Keratinocyte (primary cell): ENCODE measurements around the gene ITGA3. TPM values are rescaled to one million over a fixed set of nuclear protein-coding genes. Genes with fewer than 3 reads are reported as not detected.

ENCODE experiments used
- DNase-seq: peaks from one replicate; pipeline ENCODE4 v3.0.0-alpha.2; 2011; ENCODE audit warnings: low read depth, missing footprints, low spot score
- FAIRE-seq: peaks from 2 replicates; lab custom pipeline; 2011; peaks lifted over from hg19 to GRCh38; lab: Jason Lieb, UNC
- H2AFZ ChIP-seq: 2 replicates; pipeline ENCODE4 v1.6.0; 2012; ENCODE audit warnings: low read length, control low read depth, inconsistent platforms; ENCODE audit not compliant: control insufficient read depth
- H3K27ac ChIP-seq: 2 replicates; pipeline ENCODE4 v1.5.1; 2011; ENCODE audit warnings: low read length; ENCODE audit not compliant: control insufficient read depth, insufficient read depth
- H3K27me3 ChIP-seq: 3 replicates; pipeline ENCODE4 v1.6.0; 2011; ENCODE audit warnings: low read length; ENCODE audit not compliant: control insufficient read depth, insufficient read depth; ENCODE audit errors: extremely low read depth
- H3K36me3 ChIP-seq, 2 experiments: 2 replicates in 1 of 2; 3 replicates in 1 of 2; pipeline ENCODE4 v1.5.1; 2011; ENCODE audit warnings: low read length in 2 of 2, mild to moderate bottlenecking in 1 of 2; ENCODE audit not compliant: control insufficient read depth in 2 of 2, insufficient read depth in 2 of 2; ENCODE audit errors: extremely low read depth in 1 of 2
- H3K4me1 ChIP-seq: 3 replicates; pipeline ENCODE4 v1.5.1; 2011; ENCODE audit warnings: low read length; ENCODE audit not compliant: control insufficient read depth, insufficient read depth; ENCODE audit errors: extremely low read depth
- H3K4me2 ChIP-seq: 3 replicates; pipeline ENCODE4 v1.6.0; 2011; ENCODE audit warnings: low read depth, low read length; ENCODE audit not compliant: control insufficient read depth, insufficient read depth; ENCODE audit errors: extremely low read depth
- H3K4me3 ChIP-seq, 3 experiments: fragments of 200-600 bp in 1 of 3; sonication (generic) in 1 of 3; 2 replicates in 2 of 3; 3 replicates in 1 of 3; pipeline ENCODE4 v1.5.1; 2011 to 2016; ENCODE audit warnings: low read length in 3 of 3, mild to moderate bottlenecking in 3 of 3, control low read depth in 2 of 3, inconsistent platforms in 1 of 3, low read depth in 1 of 3, mixed read lengths in 1 of 3, mixed run types in 1 of 3, moderate library complexity in 1 of 3; ENCODE audit not compliant: control insufficient read depth in 2 of 3, insufficient read depth in 2 of 3; ENCODE audit errors: extremely low read depth in 1 of 3
- H3K79me2 ChIP-seq: 2 replicates; pipeline ENCODE4 v1.6.0; 2012; ENCODE audit warnings: low read length; ENCODE audit not compliant: control insufficient read depth, insufficient read depth
- H3K9ac ChIP-seq: 3 replicates; pipeline ENCODE4 v1.6.0; 2011; ENCODE audit warnings: low read length; ENCODE audit not compliant: control insufficient read depth, insufficient read depth; ENCODE audit errors: extremely low read depth
- H3K9me1 ChIP-seq: 3 replicates; pipeline ENCODE4 v1.6.0; 2011; ENCODE audit warnings: low read length; ENCODE audit not compliant: control insufficient read depth, insufficient read depth; ENCODE audit errors: extremely low read depth
- H3K9me3 ChIP-seq: 2 replicates; pipeline ENCODE4 v1.5.1; 2012; ENCODE audit warnings: low read depth, low read length; ENCODE audit not compliant: control insufficient read depth
- H4K20me1 ChIP-seq: 3 replicates; pipeline ENCODE4 v1.6.0; 2011; ENCODE audit warnings: low read length; ENCODE audit not compliant: control insufficient read depth, insufficient read depth; ENCODE audit errors: extremely low read depth
- CTCF ChIP-seq, 3 experiments: IDR thresholded peaks in 1 of 3; conservative IDR thresholded peaks in 1 of 3; optimal IDR thresholded peaks in 1 of 3; 2 replicates in 2 of 3; 3 replicates in 1 of 3; pipeline versions ENCODE3 to v1.5.1; 2011; ENCODE audit warnings: low read length in 3 of 3, mild to moderate bottlenecking in 3 of 3, moderate library complexity in 2 of 3, control low read depth in 1 of 3, inconsistent platforms in 1 of 3; ENCODE audit not compliant: insufficient read depth in 2 of 3; ENCODE audit errors: extremely low read depth in 1 of 3
- EZH2 ChIP-seq: IDR thresholded peaks from one replicate; pipeline ENCODE4 v1.6.1; 2012; ENCODE audit warnings: inconsistent platforms, mild to moderate bottlenecking, low read length, moderate library complexity
- dilution Hi-C: fragments of 300-500 bp; cut with MboI; formaldehyde crosslinking; loops from one replicate; pipeline ENCODE4 v1.7.0; 2020; ENCODE audit warnings: low sequenced_read_pairs; ENCODE audit not compliant: extremely low pct_ligation_motif_present
- polyA plus RNA-seq, 5 experiments: library from polyadenylated mRNA; depleted of rRNA in 3 of 5; stranded (reverse) in 3 of 5; stranded (forward) in 1 of 5; unstranded in 1 of 5; fragments of >200 nt; gene quantifications; 1 replicate in 1 of 5; 2 replicates in 3 of 5; 3 replicates in 1 of 5; pipeline versions ENCODE4 v1.2.1 to v1.2.3, GENCODE V29; 2011 to 2012; ENCODE audit warnings: missing spikeins in 2 of 5, low read depth in 1 of 5, low replicate concordance in 1 of 5

The ITGA3 gene
- polyA plus RNA-seq, 1 donor (not counting 4 experiments of a cell fraction or from before 2014, with no cell fraction given): 427 TPM

- Histone ChIP-seq H3K4me1 (peaks cover 26% of the 10 kb centered on the region), H3K4me2 (peak overlapping the region; percentile 98), H3K79me2 (no peaks in the 10 kb centered on the region), H3K36me3 (no peaks in the 10 kb centered on the region), H3K27me3 (no peaks in the 10 kb centered on the region), H4K20me1 (no peaks in the 10 kb centered on the region), H2AFZ (no peak overlapping the region), H3K9me3 (peaks cover 13% of the 10 kb centered on the region), H3K9ac (peak overlapping the region; percentile 85), H3K9me1 (no peaks in the 10 kb centered on the region), H3K4me3 (peak overlapping the region; percentile 43 to 75 (median 61)), H3K27ac (peak overlapping the region; percentile 96)
- FAIRE-seq (peak; percentile 91), DNase-seq (peak; percentile 70)
- TF ChIP-seq EZH2: no peak
- TF ChIP-seq CTCF (optimal IDR thresholded peaks at IDR 0.05 in 1 of 3, IDR thresholded peaks at IDR 0.05 in 1 of 3, conservative IDR thresholded peaks at IDR 0.05 in 1 of 3; ENCODE audit: extremely low read depth in 1 of 3, insufficient read depth in 2 of 3, low read length in 3 of 3): peak; percentile 94 to 99 (median 96)
- dilution Hi-C loops: no loop called here
Observed at GRCh38 chr17:50026837-50027171, 29.1 kb upstream of the ITGA3 start.

GRCh38 chr17:50027172-50027880, 28.6 kb upstream of the ITGA3 start:
- H3K79me2 ChIP-seq: no peaks in the 10 kb centered on the region
- H3K9me3 ChIP-seq: peaks cover 13% of the 10 kb centered on the region

More at GRCh38 chr17:50027172-50027880, 28.6 kb upstream of the ITGA3 start:
- Histone ChIP-seq H3K9me1 (no peaks in the 10 kb centered on the region), H3K27ac (peak overlapping the region; percentile 96), H3K9ac (peak overlapping the region; percentile 85), H3K4me3 (peak overlapping the region; percentile 43 to 75 (median 61)), H3K4me2 (peak overlapping the region; percentile 98), H3K27me3 (no peaks in the 10 kb centered on the region), H4K20me1 (no peaks in the 10 kb centered on the region), H2AFZ (no peak overlapping the region), H3K4me1 (peaks cover 26% of the 10 kb centered on the region), H3K36me3 (no peaks in the 10 kb centered on the region)
- DNase-seq: peak; percentile 100
- dilution Hi-C loops: no loop called here
- TF ChIP-seq CTCF (optimal IDR thresholded peaks at IDR 0.05 in 1 of 3, IDR thresholded peaks at IDR 0.05 in 1 of 3, conservative IDR thresholded peaks at IDR 0.05 in 1 of 3; ENCODE audit: extremely low read depth in 1 of 3, insufficient read depth in 2 of 3, low read length in 3 of 3): peak in 1 of 3 experiments; percentile 38
- no peak for TF ChIP-seq EZH2
- FAIRE-seq: peak; percentile 98
